Measurements from ENCODE around the gene STARD3.

GRCh38 chr17:39700148-39700987, 63.4 kb downstream of the STARD3 start:
- TF ChIP-seq CTCF (IDR thresholded peaks at IDR 0.05) (no peak), REST (IDR thresholded peaks at IDR 0.05; ENCODE audit: insufficient read depth in 1 of 2, low read depth in 2 of 2, low read length in 1 of 2) (no peak)
